Mononuclear cell (primary cell): ENCODE data around the gene NIM1K. TPM values are rescaled to one million over a fixed set of nuclear protein-coding genes. Genes with fewer than 3 reads are reported as not detected.

Experiments
- H3K27me3 ChIP-seq: 2 replicates; pipeline ENCODE4 v1.6.0; 2011; ENCODE audit warnings: low read length, control low read depth; ENCODE audit not compliant: insufficient read depth
- H3K4me1 ChIP-seq: 2 replicates; pipeline ENCODE4 v1.5.1; 2011; ENCODE audit warnings: mild to moderate bottlenecking, low read length, control low read depth; ENCODE audit not compliant: insufficient read depth
- H3K4me3 ChIP-seq: 2 replicates; pipeline ENCODE4 v1.5.1; 2011; ENCODE audit warnings: mild to moderate bottlenecking, low read length, moderate library complexity
- H3K9me3 ChIP-seq: 2 replicates; pipeline ENCODE4 v1.5.1; 2011; ENCODE audit warnings: low read depth, mild to moderate bottlenecking, control low read depth, low read length
- total RNA-seq: library from RNA; depleted of rRNA; stranded (reverse); fragments of >200 nt; gene quantifications from one replicate; pipeline ENCODE4 v1.2.3, GENCODE V29; 2012

The NIM1K gene
- total RNA-seq, 1 donor, result 0.21 TPM

DNA sequence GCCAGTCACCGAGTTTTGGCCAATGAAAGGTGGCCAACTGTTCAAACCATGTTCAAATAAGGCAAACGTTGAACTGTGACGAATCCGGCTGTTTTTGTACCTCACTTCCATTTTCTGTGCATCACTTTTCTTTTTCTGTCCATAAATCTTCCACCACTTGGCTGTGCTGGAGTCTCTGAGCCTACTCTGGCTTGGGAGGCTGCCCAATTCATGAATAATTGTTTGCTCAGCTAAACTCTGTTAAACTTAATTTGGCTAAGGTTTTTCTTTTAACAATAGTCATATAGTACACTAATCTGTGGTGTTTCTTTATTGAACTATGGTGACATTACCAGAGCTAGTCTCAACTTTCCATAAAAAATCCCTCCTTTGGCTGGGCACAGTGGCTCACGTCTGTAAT, 11.3 kb downstream of the NIM1K start:
- Histone ChIP-seq H3K4me1 (no peaks in the 10 kb centered on the region), H3K9me3 (no peaks in the 10 kb centered on the region), H3K4me3 (no peak overlapping the region), H3K27me3 (no peaks in the 10 kb centered on the region)

- Histone ChIP-seq H3K4me3 (no peak overlapping the region), H3K4me1 (no peaks in the 10 kb centered on the region), H3K9me3 (no peaks in the 10 kb centered on the region), H3K27me3 (no peaks in the 10 kb centered on the region)
Observed at GRCh38 chr5:43204958-43205357, 12.9 kb downstream of the NIM1K start.

DNA sequence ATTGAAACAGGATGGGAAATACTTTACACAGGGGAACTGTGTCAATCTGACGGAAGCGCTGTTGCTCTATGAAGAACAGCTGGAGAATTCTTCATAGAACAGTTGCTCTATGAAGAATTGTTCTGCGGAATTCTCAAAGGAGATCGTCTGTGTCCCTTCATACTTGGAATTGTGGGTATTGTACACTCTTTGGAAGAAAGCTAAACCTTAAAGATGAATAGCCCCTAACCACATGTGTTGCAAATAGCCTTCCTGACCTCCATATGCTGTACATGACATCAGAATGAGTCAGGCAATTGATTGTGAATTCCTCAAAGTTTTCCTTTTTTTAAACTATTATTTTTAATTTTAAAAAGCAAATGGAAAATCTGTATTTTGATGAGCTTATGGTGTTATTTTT, 15.6 kb downstream of the NIM1K start:
- Histone ChIP-seq H3K4me1 (no peaks in the 10 kb centered on the region), H3K4me3 (no peak overlapping the region), H3K9me3 (no peaks in the 10 kb centered on the region), H3K27me3 (peaks cover 2% of the 10 kb centered on the region)

DNA sequence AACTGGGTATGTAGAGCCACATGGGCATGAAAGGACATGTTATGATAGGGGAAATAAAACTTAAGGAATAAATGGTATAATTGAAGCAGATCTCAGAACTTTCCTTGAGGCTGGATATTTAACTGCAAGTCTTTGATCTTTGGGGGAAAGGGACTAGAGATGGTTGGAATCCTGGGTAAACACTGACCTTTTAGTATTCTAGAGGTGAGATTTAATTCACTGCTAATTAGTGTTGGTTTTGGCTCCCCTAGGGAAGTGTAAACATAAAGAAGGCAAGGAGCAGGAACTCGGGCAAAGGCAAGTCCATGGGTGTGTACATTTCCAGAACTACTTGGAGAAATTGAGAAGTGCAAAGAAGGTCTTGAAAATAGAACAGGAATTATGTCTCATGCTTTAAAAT, 16.6 kb downstream of the NIM1K start:
- Histone ChIP-seq H3K27me3 (peaks cover 2% of the 10 kb centered on the region), H3K9me3 (no peaks in the 10 kb centered on the region), H3K4me3 (no peak overlapping the region), H3K4me1 (no peaks in the 10 kb centered on the region)

GRCh38 chr5:43209060-43209459, 17.0 kb downstream of the NIM1K start:
- H3K4me3 ChIP-seq, result no peak overlapping the region
- H3K9me3 ChIP-seq, result no peaks in the 10 kb centered on the region
- peaks cover 2% of the 10 kb centered on the region for H3K27me3 ChIP-seq
- H3K4me1 ChIP-seq, result no peaks in the 10 kb centered on the region

DNA sequence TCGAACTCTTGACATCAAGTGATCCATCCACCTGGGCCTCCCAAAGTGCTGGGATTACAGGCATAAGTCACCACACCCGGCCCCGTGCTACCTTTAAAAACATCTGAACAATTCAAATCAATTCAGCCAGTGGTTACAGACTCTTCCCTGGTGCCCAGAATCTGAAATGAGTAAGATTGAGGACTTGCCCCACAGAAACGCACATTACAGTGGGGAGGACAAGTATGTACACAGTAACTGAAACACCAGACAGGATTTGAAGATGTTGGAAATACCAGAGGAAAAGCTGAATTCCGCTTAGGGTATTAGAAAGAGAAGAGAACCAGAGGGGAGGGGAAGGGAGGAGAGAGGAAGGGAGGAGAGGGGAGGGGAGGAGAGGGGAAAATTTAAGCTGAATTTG, 17.8 kb downstream of the NIM1K start:
- H3K27me3 ChIP-seq, result peaks cover 2% of the 10 kb centered on the region

DNA sequence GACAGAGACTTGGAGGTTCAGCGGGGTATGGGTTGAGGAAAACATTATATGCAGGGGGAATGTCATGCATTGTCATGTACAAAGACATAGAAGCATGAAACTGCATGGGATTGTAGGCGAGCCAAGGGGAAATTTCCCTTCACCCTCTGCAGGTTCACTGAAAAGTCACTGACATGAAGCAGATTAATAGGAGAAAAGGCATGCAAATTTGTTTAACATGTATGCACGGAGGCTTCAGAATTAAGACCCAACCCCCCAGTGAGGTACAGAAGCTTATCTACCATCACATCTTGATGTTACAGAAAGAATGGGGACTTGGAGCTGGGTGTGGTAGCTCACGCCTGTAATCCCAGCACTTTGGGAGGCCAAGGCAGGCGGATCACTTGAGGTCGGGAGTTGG, 18.5 kb downstream of the NIM1K start:
- Histone ChIP-seq H3K9me3 (no peaks in the 10 kb centered on the region), H3K4me1 (no peaks in the 10 kb centered on the region), H3K4me3 (no peak overlapping the region), H3K27me3 (peaks cover 2% of the 10 kb centered on the region)

More for the DNA sequence above, 17.8 kb downstream of the NIM1K start:
- no peaks in the 10 kb centered on the region for H3K9me3 ChIP-seq
- no peak overlapping the region for H3K4me3 ChIP-seq
- no peaks in the 10 kb centered on the region for H3K4me1 ChIP-seq

DNA sequence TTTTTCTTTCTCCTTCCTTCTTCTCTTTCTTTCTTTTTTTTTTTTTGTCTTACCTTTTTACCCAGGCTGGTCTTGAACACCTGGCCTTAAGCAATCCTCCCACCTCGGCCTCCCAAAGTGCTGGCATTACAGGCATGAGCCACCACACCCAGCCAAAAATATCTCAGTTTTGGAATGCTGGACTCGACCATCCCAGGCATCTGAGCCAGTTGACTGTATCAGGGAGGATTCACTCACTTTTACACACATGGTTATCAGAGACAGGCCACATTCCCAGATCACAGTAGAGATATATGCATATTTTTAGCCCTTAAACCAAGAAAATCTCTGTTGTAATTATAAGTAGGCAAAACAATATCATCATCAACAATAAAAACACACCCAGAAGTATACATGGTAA, 21.9 kb downstream of the NIM1K start:
- no peaks in the 10 kb centered on the region for H3K9me3 ChIP-seq
- peaks cover 2% of the 10 kb centered on the region for H3K27me3 ChIP-seq
- no peaks in the 10 kb centered on the region for H3K4me1 ChIP-seq
- no peak overlapping the region for H3K4me3 ChIP-seq

DNA sequence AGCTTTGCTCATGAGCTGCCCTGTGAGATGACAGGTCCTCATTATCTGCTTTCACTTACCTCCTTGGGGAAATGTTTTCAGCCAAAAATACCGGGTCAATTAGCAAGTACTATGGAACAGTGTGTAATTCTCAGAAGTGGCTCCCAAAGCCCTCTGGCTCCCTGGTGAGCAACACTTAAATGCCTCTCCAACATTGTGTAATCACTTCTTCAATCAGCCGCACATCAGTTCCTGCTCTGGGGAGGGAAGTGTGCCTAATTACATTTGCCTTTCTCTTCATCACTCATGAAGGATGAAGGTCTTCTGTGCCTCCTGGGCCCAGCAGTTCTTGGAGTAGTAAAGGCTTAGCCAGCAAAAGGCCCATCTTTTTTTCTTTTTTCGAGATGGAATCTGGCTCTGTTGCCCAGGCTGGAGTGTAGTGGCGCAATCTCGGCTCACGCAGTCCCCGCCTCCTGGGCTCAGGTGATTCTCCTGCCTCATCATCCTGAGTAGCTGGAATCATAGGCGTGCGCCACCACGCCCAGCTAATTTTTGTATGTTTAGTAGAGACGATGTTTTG, 23.1 kb downstream of the NIM1K start:
- Histone ChIP-seq H3K4me1 (no peaks in the 10 kb centered on the region), H3K27me3 (peaks cover 2% of the 10 kb centered on the region), H3K9me3 (no peaks in the 10 kb centered on the region), H3K4me3 (no peak overlapping the region)

DNA sequence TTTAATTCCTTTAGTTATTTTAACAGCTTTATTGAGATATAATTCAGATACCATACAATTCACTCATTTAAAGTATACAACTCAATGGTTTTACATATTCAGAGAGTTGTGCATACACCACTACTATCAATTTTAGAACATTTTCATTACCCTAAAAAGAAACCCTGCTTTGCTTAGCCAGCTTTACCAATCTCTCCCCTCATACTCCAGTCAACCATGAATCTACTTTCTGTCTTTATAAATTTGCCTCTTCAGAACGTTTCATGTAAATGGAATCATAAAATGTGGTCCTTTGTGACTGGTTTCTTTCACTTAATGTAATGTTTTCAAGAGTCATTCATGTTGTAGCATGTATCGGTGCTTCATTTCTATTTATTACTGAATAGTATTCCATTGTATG, 24.9 kb downstream of the NIM1K start:
- Histone ChIP-seq H3K27me3 (no peaks in the 10 kb centered on the region), H3K4me1 (no peaks in the 10 kb centered on the region), H3K9me3 (no peaks in the 10 kb centered on the region), H3K4me3 (no peak overlapping the region)

DNA sequence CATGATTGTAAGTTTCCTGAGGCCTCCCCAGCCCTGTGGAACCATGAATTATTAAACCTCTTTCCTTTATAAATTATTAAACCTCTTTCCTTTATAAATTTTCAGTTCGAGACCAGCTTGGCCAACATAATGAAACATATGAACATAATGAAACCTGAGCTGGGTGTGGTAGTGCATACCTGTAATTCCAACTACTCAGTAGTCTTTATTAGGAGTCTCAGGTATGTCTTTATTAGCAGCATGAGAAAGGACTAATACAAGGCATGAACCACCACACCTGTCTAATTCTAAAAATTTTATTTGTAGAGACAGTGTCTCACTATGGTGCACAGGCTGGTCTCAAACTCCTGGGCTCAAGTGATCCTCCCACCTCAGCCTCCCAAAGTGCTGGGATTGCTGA, 27.1 kb downstream of the NIM1K start:
- Histone ChIP-seq H3K9me3 (no peaks in the 10 kb centered on the region), H3K4me3 (no peak overlapping the region), H3K4me1 (no peaks in the 10 kb centered on the region), H3K27me3 (no peaks in the 10 kb centered on the region)

GRCh38 chr5:43221502-43221901, 29.5 kb downstream of the NIM1K start:
- Histone ChIP-seq H3K27me3 (no peaks in the 10 kb centered on the region), H3K9me3 (no peaks in the 10 kb centered on the region), H3K4me1 (no peaks in the 10 kb centered on the region), H3K4me3 (no peak overlapping the region)

DNA sequence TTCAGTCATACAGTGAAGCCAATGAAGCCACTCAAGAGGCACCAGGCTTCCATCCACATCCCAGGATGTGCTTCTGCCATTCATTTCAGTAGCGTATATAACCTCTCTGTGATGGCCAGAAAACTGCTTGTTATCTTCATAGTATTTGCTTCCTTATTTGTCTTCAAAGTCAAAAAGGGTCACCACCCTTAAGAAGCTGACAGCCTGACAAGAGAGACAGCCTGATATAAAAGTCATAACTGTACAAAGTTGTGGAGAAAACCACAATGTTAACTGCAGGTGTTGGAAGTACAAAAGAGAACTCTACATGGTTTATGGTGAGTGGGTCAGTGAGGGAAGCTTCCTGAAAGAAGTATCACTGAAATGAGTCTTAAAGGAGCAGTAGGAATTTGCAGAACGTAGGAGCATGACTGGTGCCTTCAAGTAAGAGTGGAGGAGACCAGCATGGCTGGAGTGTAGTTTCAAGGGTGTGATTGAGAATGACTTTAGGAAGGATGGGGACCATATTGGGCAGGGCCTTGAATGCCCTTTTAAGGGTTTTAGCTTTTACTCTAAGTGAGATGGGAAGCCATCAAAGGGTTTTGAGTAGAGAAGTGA, 33.7 kb downstream of the NIM1K start:
- Histone ChIP-seq H3K27me3 (no peaks in the 10 kb centered on the region), H3K9me3 (no peaks in the 10 kb centered on the region), H3K4me1 (no peaks in the 10 kb centered on the region), H3K4me3 (no peak overlapping the region)

DNA sequence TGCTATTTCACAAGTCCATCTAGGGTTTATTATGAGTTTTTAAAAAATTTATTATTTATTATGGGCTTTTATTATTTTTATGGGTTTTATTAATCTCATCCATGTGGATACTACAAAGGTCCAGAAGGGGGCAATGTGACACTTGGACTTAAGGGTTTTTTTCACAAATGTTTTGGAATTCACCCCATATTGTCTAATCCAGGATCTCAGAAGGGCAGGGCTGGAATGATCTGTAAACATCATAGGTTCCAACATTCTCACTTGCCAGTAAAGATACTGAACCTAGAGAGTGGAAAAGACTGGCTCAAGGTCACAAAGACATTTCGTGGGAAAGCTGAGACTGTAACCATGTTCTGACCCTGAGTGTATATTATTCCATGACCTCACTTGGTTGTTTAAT, 35.6 kb downstream of the NIM1K start:
- no peaks in the 10 kb centered on the region for H3K27me3 ChIP-seq
- no peaks in the 10 kb centered on the region for H3K4me1 ChIP-seq
- H3K9me3 ChIP-seq, result no peaks in the 10 kb centered on the region
- no peak overlapping the region for H3K4me3 ChIP-seq

GRCh38 chr5:43230707-43231106, 38.7 kb downstream of the NIM1K start:
- no peaks in the 10 kb centered on the region for H3K27me3 ChIP-seq

GRCh38 chr5:43231977-43232376, 40.0 kb downstream of the NIM1K start:
- H3K4me1 ChIP-seq, result no peaks in the 10 kb centered on the region
- no peak overlapping the region for H3K4me3 ChIP-seq
- no peaks in the 10 kb centered on the region for H3K9me3 ChIP-seq
- H3K27me3 ChIP-seq, result no peaks in the 10 kb centered on the region

More at GRCh38 chr5:43230707-43231106, 38.7 kb downstream of the NIM1K start:
- Histone ChIP-seq H3K4me3 (no peak overlapping the region), H3K4me1 (no peaks in the 10 kb centered on the region), H3K9me3 (no peaks in the 10 kb centered on the region)
